NT2/D1 (cell line): ENCODE measurements around the gene LRMDA.

Source experiments
- DNase-seq: peaks from one replicate; pipeline ENCODE4 v3.0.0-alpha.2; 2011; ENCODE audit warnings: low read depth, low spot score
- H3K27me3 ChIP-seq: 2 replicates; pipeline ENCODE4 v1.6.0; 2011; ENCODE audit warnings: mild to moderate bottlenecking; ENCODE audit not compliant: insufficient read length, insufficient read depth
- H3K36me3 ChIP-seq: 2 replicates; pipeline ENCODE4 v1.6.1; 2011; ENCODE audit warnings: mild to moderate bottlenecking, low read length, mixed read lengths; ENCODE audit not compliant: insufficient read depth, insufficient read length
- H3K4me1 ChIP-seq: 2 replicates; pipeline ENCODE4 v1.5.1; 2011; ENCODE audit not compliant: insufficient read depth, insufficient read length
- H3K4me3 ChIP-seq: 2 replicates; pipeline ENCODE4 v1.5.1; 2011; ENCODE audit warnings: low read depth; ENCODE audit not compliant: insufficient read length
- H3K9ac ChIP-seq: 2 replicates; pipeline ENCODE4 v1.6.0; 2011; ENCODE audit warnings: low read depth; ENCODE audit not compliant: insufficient read length
- H3K9me3 ChIP-seq: 2 replicates; pipeline ENCODE4 v1.5.1; 2011; ENCODE audit warnings: mild to moderate bottlenecking, low read length; ENCODE audit not compliant: insufficient read depth
- SUZ12 ChIP-seq: IDR thresholded peaks from 2 replicates; pipeline ENCODE4 v1.6.1; 2011; ENCODE audit not compliant: insufficient read length, insufficient read depth; ENCODE audit errors: extremely low read depth
- YY1 ChIP-seq: IDR thresholded peaks from 2 replicates; pipeline ENCODE4 v1.6.1; 2011; ENCODE audit not compliant: insufficient read length, insufficient read depth
- ZNF274 ChIP-seq: IDR thresholded peaks from 2 replicates; pipeline ENCODE4 v1.6.1; 2011; ENCODE audit warnings: mild to moderate bottlenecking, low read depth, low read length

Gene LRMDA

DNA sequence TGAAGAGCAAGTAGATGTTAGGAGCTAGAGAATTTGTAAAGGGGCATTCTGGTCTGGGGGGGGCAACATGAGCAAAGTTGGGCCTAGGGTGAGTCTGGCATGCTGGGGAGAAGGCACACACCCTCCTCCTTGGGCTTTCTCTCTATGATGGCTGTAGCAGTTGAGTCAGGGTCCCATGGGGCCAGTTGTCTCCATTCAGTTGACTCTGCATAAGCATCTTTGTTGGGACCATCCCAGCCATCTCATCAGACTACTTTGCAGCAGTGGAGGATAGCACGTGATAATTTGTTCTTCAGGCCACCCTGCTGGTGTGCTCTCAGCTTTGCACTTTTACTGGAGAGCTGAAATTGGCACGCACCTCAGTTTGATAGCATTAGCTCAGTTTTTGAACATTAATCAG is 55.2 kb downstream of the LRMDA start:
- DNase-seq = no peak
- TF ChIP-seq ZNF274 (no peak), YY1 (no peak), SUZ12 (no peak)

GRCh38 chr10:75487087-75487754 is 55.8 kb downstream of the LRMDA start:
- Histone ChIP-seq H3K9ac (no peak overlapping the region), H3K9me3 (no peaks in the 10 kb centered on the region), H3K4me3 (no peak overlapping the region), H3K4me1 (no peaks in the 10 kb centered on the region), H3K27me3 (peaks cover 11% of the 10 kb centered on the region), H3K36me3 (no peaks in the 10 kb centered on the region)
- no peak for TF ChIP-seq YY1
- TF ChIP-seq SUZ12 = no peak
- TF ChIP-seq ZNF274 = no peak
- DNase-seq = no peak

More for the DNA sequence above, 55.2 kb downstream of the LRMDA start:
- Histone ChIP-seq H3K4me1 (no peaks in the 10 kb centered on the region), H3K36me3 (no peaks in the 10 kb centered on the region), H3K9me3 (no peaks in the 10 kb centered on the region), H3K9ac (no peak overlapping the region), H3K27me3 (peaks cover 16% of the 10 kb centered on the region), H3K4me3 (no peak overlapping the region)

DNA sequence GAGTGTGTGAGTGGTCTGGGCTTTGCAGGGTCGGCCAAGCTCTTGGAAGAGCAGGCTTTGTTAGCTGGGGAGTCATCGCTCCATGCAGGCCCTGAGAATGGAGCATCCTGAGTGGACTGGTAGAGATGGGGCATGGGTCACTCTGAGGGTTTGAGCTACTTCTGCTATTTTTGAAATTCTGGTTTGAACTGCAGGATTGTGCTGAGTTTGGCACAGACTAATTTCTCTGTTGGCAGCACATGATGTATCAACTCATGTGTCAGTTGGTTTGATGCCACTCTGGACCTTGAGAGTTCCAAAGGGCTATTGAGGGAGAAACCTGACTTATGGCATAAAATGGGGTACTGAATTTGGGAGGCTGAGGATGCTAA is 56.3 kb downstream of the LRMDA start:
- H3K36me3 ChIP-seq = no peaks in the 10 kb centered on the region
- H3K9me3 ChIP-seq = no peaks in the 10 kb centered on the region
- no peak for DNase-seq
- H3K9ac ChIP-seq = no peak overlapping the region
- peaks cover 11% of the 10 kb centered on the region for H3K27me3 ChIP-seq
- H3K4me1 ChIP-seq = no peaks in the 10 kb centered on the region
- H3K4me3 ChIP-seq = no peak overlapping the region
- no peak for TF ChIP-seq SUZ12
- TF ChIP-seq YY1 = no peak

DNA sequence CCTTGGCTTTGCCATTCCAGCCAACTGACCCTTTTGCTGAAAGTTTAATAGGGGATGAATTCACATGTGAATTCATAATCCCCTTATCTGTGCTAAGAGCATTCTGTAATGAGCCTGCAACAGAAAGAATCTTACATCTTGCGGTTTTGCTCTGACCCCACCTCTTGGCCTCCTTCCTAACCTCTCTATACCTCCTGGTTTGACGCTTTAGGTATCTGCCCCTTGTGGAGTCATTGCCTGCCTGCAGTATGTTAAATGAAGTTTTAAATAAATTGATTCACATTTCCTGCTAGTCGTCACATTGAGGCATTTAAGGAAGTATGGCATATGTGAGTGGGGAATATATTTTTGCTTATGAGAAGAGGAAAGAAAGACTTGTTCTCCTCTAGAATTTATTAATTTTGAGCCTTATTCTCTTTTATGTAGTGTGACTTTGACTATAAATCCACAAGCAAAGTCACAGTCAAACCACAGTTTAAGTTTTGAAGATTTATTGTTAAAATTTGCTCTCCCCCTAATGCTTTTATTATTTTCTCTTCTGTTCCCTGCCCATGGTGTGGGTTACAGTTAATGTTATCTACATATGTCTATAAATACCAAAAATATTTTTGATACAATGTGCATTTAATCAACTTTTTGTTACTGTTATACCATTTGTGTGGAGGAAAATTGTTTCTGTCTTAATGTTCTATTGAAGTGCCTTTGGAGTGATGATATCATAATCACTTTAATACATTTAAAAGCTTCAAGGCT is 60.9 kb downstream of the LRMDA start:
- no peak for DNase-seq
- Histone ChIP-seq H3K36me3 (no peaks in the 10 kb centered on the region), H3K9me3 (no peaks in the 10 kb centered on the region), H3K4me3 (no peak overlapping the region), H3K27me3 (peaks cover 10% of the 10 kb centered on the region), H3K9ac (no peak overlapping the region), H3K4me1 (no peaks in the 10 kb centered on the region)
- no peak for TF ChIP-seq YY1

GRCh38 chr10:75493464-75493863 is 62.0 kb downstream of the LRMDA start:
- Histone ChIP-seq H3K36me3 (no peaks in the 10 kb centered on the region), H3K9me3 (no peaks in the 10 kb centered on the region), H3K4me3 (no peak overlapping the region), H3K4me1 (no peaks in the 10 kb centered on the region), H3K9ac (no peak overlapping the region), H3K27me3 (peaks cover 3% of the 10 kb centered on the region)
- DNase-seq = no peak
- TF ChIP-seq ZNF274 (no peak), SUZ12 (no peak), YY1 (no peak)

DNA sequence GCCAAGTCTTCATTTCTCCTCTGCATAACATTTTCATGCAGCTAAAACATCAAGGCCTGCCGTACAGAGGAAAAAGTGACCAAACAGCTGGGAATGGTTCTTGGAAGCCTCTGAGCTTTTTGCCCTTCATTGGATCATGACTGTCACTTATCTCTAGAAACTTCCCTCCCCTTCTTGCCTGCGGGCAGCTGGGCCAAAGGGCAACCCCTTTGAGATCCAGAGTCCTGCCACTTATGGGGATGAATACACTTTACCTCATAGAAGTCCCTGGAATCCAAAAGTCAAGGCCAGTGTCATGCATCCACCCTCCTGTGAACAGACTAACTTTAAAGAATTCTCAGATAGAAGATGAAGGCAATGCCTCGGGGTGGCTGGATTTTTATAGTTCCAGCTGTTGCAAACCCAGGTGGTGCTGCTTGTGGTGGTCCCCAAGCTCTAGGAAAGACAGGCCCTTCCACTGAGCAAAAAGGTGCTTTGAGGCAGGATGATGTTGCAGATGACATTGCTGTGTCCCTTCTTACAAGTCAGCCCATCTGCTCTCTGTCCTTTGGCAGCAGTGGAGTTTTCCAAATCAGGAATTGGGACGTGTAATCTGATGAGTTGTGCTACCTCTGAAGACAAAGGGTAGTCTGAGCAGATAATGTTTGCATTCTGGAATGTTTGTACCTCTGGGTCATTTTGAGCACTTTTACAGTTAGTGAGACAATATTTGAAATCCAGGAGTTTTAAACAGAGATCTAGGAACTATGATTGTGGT is 64.2 kb downstream of the LRMDA start:
- Histone ChIP-seq H3K9ac (no peak overlapping the region), H3K4me3 (no peak overlapping the region), H3K4me1 (no peaks in the 10 kb centered on the region), H3K9me3 (no peaks in the 10 kb centered on the region), H3K36me3 (no peaks in the 10 kb centered on the region), H3K27me3 (no peaks in the 10 kb centered on the region)
- DNase-seq = no peak
- TF ChIP-seq YY1 = no peak
- no peak for TF ChIP-seq ZNF274
- no peak for TF ChIP-seq SUZ12

GRCh38 chr10:75496191-75496567 is 64.8 kb downstream of the LRMDA start:
- Histone ChIP-seq H3K4me3 (no peak overlapping the region), H3K9ac (no peak overlapping the region), H3K9me3 (no peaks in the 10 kb centered on the region), H3K4me1 (no peaks in the 10 kb centered on the region), H3K27me3 (no peaks in the 10 kb centered on the region), H3K36me3 (no peaks in the 10 kb centered on the region)
- TF ChIP-seq SUZ12 = no peak
- no peak for TF ChIP-seq ZNF274
- no peak for TF ChIP-seq YY1
- DNase-seq = no peak
